ENCODE results near the gene CDH22. TPM values are rescaled to one million over a fixed set of nuclear protein-coding genes. Genes with fewer than 3 reads are reported as not detected.

Gene CDH22
- total RNA-seq, 1 donor from 2014 or later: not detected

DNA sequence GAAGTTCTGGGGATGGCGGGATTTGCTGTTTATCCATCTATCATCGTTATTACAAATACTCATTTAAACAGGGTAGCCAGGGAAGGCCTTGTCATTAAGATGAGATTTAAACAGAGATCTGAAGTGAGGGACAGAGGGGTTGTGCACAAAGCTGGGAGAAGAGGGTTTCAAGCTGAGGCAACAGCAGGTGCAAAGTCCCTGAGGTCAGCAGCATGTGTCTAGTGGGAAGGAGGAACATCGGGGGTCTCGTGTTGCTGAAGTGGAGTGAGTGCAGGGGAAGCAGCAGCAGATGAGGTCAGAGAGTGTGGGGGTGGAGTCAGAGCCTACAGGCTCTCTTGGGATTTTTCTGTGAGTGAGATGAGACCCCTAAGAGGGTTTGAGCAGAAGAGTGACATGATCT lies 52.0 kb downstream of the CDH22 start:
- TF ChIP-seq, protein P1, sequence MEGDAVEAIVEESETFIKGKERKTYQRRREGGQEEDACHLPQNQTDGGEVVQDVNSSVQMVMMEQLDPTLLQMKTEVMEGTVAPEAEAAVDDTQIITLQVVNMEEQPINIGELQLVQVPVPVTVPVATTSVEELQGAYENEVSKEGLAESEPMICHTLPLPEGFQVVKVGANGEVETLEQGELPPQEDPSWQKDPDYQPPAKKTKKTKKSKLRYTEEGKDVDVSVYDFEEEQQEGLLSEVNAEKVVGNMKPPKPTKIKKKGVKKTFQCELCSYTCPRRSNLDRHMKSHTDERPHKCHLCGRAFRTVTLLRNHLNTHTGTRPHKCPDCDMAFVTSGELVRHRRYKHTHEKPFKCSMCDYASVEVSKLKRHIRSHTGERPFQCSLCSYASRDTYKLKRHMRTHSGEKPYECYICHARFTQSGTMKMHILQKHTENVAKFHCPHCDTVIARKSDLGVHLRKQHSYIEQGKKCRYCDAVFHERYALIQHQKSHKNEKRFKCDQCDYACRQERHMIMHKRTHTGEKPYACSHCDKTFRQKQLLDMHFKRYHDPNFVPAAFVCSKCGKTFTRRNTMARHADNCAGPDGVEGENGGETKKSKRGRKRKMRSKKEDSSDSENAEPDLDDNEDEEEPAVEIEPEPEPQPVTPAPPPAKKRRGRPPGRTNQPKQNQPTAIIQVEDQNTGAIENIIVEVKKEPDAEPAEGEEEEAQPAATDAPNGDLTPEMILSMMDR (IDR thresholded peaks at IDR 0.05): no peak
- DNase-seq (ENCODE audit: low spot score in 2 of 2): no peak
- Histone ChIP-seq H3K4me1 (no peaks in the 10 kb centered on the region), H3K4me3 (no peak overlapping the region), H3K27ac (no peak overlapping the region), H3K9me3 (no peaks in the 10 kb centered on the region), H3K36me3 (no peaks in the 10 kb centered on the region), H3K27me3 (no peaks in the 10 kb centered on the region)
- intact Hi-C loops (cut with DNase I): no loop called here

DNA sequence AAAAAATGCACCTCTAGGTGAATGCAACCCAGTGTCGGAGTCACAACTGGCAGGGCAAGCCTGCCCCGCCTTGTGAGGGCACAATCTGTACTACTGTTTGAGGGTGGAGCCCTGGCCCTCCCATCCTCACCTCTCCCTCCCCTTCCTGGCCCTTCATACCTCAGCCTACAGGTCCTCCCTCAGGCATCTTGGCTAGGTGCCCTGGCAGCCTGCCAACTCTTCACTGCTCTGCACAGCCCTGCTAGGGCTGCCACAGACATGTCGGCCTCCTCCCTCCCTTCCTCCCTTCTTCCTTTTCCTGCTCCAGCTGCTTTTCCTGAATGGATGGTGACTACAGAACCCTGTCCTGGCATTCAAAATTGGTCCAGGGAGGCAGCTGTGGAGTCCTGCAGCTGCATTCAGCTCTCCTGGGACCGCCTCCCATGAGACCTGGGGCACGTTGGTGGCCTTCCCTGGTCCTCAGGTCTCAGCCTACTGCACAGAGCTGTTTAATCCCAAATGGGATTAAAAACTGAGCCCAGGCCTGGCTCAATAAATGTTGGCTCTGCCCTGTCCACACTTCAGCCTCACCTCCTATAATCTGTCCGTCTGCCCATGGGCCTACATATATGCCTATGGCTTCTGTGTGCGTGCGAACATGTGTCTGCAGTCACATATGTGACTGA lies 52.7 kb downstream of the CDH22 start:
- Histone ChIP-seq H3K4me3 (no peak overlapping the region), H3K9me3 (no peaks in the 10 kb centered on the region), H3K36me3 (no peaks in the 10 kb centered on the region), H3K4me1 (no peaks in the 10 kb centered on the region), H3K27ac (no peak overlapping the region), H3K27me3 (peaks cover 7% of the 10 kb centered on the region)
- no peak for DNase-seq (ENCODE audit: low spot score in 2 of 2)
- TF ChIP-seq, protein P1 (IDR thresholded peaks at IDR 0.05): no peak
- intact Hi-C loops (cut with DNase I): no loop called here

DNA sequence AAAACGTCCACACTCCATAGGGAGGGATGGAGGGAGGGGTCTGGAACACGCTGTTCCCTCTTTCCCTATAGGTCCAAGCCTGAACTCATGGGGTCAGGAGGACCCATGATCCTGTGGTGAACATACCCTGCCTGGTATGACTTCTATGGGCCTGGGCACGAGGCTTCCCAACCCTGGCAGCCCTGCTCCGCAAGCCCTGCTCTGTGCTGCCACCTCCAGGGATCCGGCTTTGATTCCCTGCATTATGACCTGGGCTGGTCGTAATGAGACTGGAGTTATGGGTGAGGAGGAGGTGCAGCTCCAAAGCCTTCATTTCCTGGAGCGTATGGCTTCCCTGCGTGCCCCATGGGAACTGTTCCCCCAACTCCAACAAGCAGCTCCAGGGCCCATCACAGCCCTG lies 54.9 kb downstream of the CDH22 start:
- Histone ChIP-seq H3K27me3 (peaks cover 7% of the 10 kb centered on the region), H3K9me3 (no peaks in the 10 kb centered on the region), H3K4me1 (no peaks in the 10 kb centered on the region), H3K4me3 (no peak overlapping the region), H3K36me3 (no peaks in the 10 kb centered on the region), H3K27ac (no peak overlapping the region)
- no peak for DNase-seq (ENCODE audit: low spot score in 2 of 2)
- intact Hi-C loops (cut with DNase I): no loop called here
- TF ChIP-seq, protein P1 (IDR thresholded peaks at IDR 0.05): no peak

DNA sequence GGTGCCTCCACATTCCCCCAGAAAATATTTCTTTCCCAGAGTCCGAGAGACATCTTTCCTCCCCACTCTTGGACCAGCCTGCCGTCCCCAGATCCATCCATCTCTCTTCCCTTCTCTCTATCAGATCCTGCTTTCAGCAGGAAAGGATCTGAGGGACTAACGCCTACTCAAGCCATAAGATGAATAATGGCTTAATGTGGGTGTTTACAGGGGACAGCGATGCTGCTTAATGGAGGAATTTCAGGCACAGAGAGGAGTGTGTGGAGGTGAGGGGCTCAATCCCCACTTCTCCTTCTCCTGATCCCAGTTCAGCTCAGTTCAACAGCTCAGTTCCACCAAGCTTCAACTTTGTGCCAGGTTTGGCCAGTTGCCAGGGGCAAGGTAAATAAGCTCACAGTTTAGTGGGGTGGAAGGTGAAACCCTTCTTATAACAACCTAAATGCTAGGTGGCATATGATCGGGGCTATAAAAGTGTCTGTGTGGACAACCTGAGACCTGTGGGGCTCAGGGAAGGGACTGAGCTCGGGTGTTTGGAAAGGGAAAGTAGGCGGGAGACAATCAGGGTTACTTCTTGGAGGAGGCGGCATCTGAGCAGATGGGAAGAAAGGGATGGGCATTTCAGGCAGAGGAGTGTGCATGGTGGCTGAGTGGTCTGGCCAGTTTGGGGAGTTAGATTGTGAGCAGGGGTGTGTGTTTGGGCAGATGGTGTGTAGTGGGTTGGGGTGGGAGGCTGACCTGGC lies 55.8 kb downstream of the CDH22 start:
- TF ChIP-seq, protein P1 (IDR thresholded peaks at IDR 0.05): no peak
- H3K9me3 ChIP-seq: no peaks in the 10 kb centered on the region
- no peak overlapping the region for H3K4me3 ChIP-seq
- no peaks in the 10 kb centered on the region for H3K36me3 ChIP-seq
- peaks cover 7% of the 10 kb centered on the region for H3K27me3 ChIP-seq
- no peak for DNase-seq (ENCODE audit: low spot score in 2 of 2)
- intact Hi-C loops (cut with DNase I): no loop called here
- no peaks in the 10 kb centered on the region for H3K4me1 ChIP-seq
- H3K27ac ChIP-seq: no peak overlapping the region

DNA sequence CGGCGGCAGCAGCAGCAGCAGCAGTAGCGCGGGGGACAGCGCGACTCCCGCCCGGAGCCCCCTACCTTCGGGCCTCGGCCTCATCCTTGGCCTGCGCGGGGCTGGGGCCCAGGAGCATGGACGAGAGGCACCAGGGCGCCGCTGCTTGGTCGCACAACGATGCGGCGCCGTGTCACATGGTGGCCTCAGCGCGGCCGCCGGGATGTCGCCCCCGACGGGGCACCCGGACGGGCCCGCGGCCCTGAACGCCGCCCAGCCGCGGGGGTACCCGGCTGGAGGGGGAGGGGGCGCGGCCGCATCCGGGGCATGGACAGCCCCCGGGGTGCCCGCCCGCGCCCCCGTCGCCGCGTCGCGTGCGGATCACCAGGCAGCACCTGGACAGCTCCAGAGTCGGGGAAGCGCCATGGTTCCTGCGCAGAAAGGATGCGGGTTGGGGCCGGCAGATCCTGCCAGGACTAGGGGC lies 57.1 kb downstream of the CDH22 start:
- Histone ChIP-seq H3K27ac (no peak overlapping the region), H3K36me3 (no peaks in the 10 kb centered on the region), H3K4me1 (no peaks in the 10 kb centered on the region), H3K4me3 (no peak overlapping the region), H3K27me3 (peaks cover 7% of the 10 kb centered on the region), H3K9me3 (no peaks in the 10 kb centered on the region)
- intact Hi-C loops (cut with DNase I): no loop called here
- TF ChIP-seq, protein P1 (IDR thresholded peaks at IDR 0.05): no peak
- no peak for DNase-seq (ENCODE audit: low spot score in 2 of 2)

Data from ascending aorta (tissue), 2 donors.